Aorta (tissue), 5 donors: ENCODE data around the gene STIM2. TPM values are rescaled to one million over a fixed set of nuclear protein-coding genes. Genes with fewer than 3 reads are reported as not detected.

Experiments
- ATAC-seq: fragments of 200-7000 bp; cut with Tn5 transposase; one replicate; pipeline ENCODE4 v1.9.1; 2022; ENCODE audit warnings: moderate library complexity; ENCODE audit not compliant: low FRiP score
- DNase-seq, 2 donors: peaks; one replicate each; pipeline ENCODE4 v3.0.0-alpha.2; 2020
- H3K27ac ChIP-seq, 2 donors: one replicate each; pipeline ENCODE4 v1.5.1; 2013; ENCODE audit warnings: low read length in 2 of 2, mild to moderate bottlenecking in 2 of 2, moderate library complexity in 2 of 2, control low read depth in 1 of 2, inconsistent platforms in 1 of 2, low read depth in 1 of 2
- H3K27me3 ChIP-seq, 2 donors: one replicate each; pipeline ENCODE4 v1.6.1; 2013; ENCODE audit warnings: control low read depth in 1 of 2, low read length in 1 of 2, mild to moderate bottlenecking in 1 of 2, moderate library complexity in 1 of 2; ENCODE audit not compliant: insufficient read depth in 2 of 2, control insufficient read depth in 1 of 2
- H3K36me3 ChIP-seq, 2 donors: one replicate each; pipeline ENCODE4 v1.6.1; 2013; ENCODE audit warnings: control low read depth in 1 of 2, low read length in 1 of 2, mild to moderate bottlenecking in 1 of 2; ENCODE audit not compliant: insufficient read depth in 2 of 2, control insufficient read depth in 1 of 2
- H3K4me1 ChIP-seq, 2 donors: one replicate each; pipeline ENCODE4 v1.6.1; 2013; ENCODE audit warnings: low read length in 2 of 2, control low read depth in 1 of 2, mild to moderate bottlenecking in 1 of 2, moderate library complexity in 1 of 2; ENCODE audit not compliant: insufficient read depth in 2 of 2, control insufficient read depth in 1 of 2
- H3K4me3 ChIP-seq, 2 donors: one replicate each; pipeline ENCODE4 v1.5.1; 2013; ENCODE audit warnings: low read length in 2 of 2, control low read depth in 1 of 2, mild to moderate bottlenecking in 1 of 2
- H3K9me3 ChIP-seq: one replicate; pipeline ENCODE4 v1.6.1; 2013; ENCODE audit warnings: mild to moderate bottlenecking, low read length; ENCODE audit not compliant: control insufficient read depth
- WGBS, 2 donors: extraction: QIAGEN DNeasy Blood & Tissue Kit; methylation state at CpG; one replicate each; pipeline ENCODE4 v1.1.7; 2013; 5-methylcytosine and 5-hydroxymethylcytosine counted together
- intact Hi-C, 2 donors: fragments of 100-400 bp; cut with DNase I; formaldehyde crosslinking; loops; one replicate each; pipeline versions ENCODE4 v1.14.2 to v1.15.0; 2022
- polyA plus RNA-seq, 2 donors: library from polyadenylated mRNA; stranded (reverse); fragments of 200-250 nt; gene quantifications; one replicate each; pipeline ENCODE4 v1.2.3, GENCODE V29; 2013
- total RNA-seq, 2 donors: library from RNA; stranded (reverse); fragmentation: NEBNext Ultra II Directional; extraction: Animal tissue kit (Norgen Biotek cat#: 25700); gene quantifications; one replicate each; pipeline ENCODE4 v1.2.1, GENCODE V29; 2021
- donor health status: healthy with polysubstance abuse.
- donor health status: Bipolar disorder and iron deficiency.
- donor health status: DM: no; HTN: no; CAD: no.
- donor health status: DM: no; HTN: no; CAD: no.
- donor health status: DM: yes; HTN: yes; CAD: no.

STIM2 gene
- total and polyA plus RNA-seq, 4 donors, result 5.0 to 31.2 (median 12.7) TPM

DNA sequence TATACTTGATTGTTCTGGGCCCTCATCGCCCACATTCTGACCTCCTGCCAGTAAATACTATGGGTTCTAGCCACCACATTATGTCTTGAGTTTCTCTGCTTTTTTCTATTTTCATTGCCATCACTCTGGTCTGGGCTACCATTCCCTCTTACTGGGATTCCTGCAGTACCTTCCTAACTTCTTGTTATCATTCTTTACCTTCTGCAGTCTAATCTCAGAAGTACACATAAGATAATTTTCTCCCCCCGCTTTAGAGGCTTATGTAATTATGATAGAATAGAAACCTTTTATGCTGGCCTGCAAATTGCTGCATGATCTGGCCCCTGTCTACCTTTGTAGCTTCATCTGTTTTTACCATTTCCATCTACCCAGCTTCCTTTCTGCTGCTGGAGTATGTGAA is 19.2 kb downstream of the STIM2 start:
- 90 to 92% methylated on average over 2 of the region's 2 CpGs for WGBS, 2 donors
- no peak for DNase-seq
- intact Hi-C loops, result no loop called here
- ATAC-seq, result no peak
- Histone ChIP-seq H3K4me1 (no peaks in the 10 kb centered on the region), H3K27ac (no peak overlapping the region), H3K4me3 (no peak overlapping the region), H3K9me3 (no peaks in the 10 kb centered on the region), H3K27me3 (no peaks in the 10 kb centered on the region), H3K36me3 (no peaks in the 10 kb centered on the region)

DNA sequence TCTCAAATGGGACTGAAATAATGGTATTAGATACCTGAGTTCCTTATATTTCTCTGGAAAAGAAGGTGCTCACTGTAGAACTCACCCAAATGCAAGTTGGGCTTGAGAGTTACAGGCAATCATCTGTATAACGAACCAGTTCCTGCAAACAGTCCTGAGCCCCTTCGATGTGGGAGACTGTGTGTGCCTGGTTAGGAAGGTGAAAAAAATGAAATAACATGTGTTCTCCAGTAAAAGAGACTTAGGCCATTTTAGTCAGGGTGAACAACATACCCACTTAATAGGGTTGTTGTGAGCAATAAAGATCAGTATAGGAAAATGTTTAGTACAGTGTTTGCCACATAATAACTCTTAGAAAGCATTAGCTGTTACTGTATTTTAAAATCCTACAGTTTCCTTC is 23.4 kb downstream of the STIM2 start:
- no peaks in the 10 kb centered on the region for H3K9me3 ChIP-seq
- DNase-seq, result no peak
- H3K27ac ChIP-seq, result no peak overlapping the region
- no peaks in the 10 kb centered on the region for H3K36me3 ChIP-seq
- intact Hi-C loops, result no loop called here
- no peak for ATAC-seq
- no peak overlapping the region for H3K4me3 ChIP-seq
- no peaks in the 10 kb centered on the region for H3K4me1 ChIP-seq
- 67 to 68% methylated on average over 2 of the region's 2 CpGs for WGBS, 2 donors
- H3K27me3 ChIP-seq, result no peaks in the 10 kb centered on the region

DNA sequence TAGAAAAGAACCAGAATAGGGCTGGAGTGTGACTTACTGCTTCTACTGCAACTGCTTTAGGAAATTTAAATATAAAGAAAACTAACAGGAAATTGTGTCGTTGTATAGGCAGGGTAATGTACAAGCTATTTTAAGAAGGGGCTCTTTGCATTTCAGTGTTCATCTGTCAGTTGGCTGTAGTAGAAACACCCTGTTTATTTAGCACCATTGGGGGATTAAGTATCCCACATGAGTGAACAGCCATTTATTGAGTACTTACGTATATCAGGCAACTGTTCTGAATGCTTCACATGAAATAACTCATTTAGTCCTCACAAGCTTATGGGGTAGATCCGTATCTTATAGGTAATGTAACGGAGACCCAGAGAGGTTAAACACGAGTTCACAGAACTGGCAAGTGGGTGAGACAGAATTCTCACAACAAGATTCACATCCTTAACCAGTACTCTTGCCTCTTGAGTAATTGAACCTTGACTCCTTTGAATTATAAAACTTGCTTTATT is 23.9 kb downstream of the STIM2 start:
- Histone ChIP-seq H3K4me1 (no peaks in the 10 kb centered on the region), H3K27me3 (no peaks in the 10 kb centered on the region), H3K27ac (no peak overlapping the region), H3K36me3 (no peaks in the 10 kb centered on the region), H3K4me3 (no peak overlapping the region), H3K9me3 (no peaks in the 10 kb centered on the region)
- intact Hi-C loops, result no loop called here
- DNase-seq (no peak), ATAC-seq (no peak)
- 82 to 84% methylated on average over 5 of the region's 5 CpGs for WGBS, 2 donors

DNA sequence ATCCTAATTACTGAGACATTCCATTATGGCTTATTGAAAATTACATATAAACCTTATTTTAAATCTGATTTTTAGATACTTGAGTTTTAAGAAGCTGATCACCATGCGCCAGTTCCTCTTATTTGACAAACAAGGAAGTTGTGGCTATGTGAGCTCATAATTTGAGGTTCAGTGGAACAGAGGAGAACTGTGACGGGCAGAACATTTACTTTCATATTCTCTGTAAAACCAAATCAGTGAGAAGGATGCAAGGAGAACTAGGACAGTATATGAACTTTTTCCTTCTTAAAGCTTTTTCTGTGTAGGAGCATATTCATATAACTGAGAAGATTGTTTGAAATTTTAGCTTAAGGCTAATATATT is 25.3 kb downstream of the STIM2 start:
- WGBS, 2 donors, result 87 to 97% methylated on average over 2 of the region's 2 CpGs
- no peak for ATAC-seq
- H3K4me1 ChIP-seq, result no peaks in the 10 kb centered on the region
- H3K27ac ChIP-seq, result no peak overlapping the region
- no peak overlapping the region for H3K4me3 ChIP-seq
- intact Hi-C loops, result no loop called here
- no peak for DNase-seq
- no peaks in the 10 kb centered on the region for H3K9me3 ChIP-seq
- H3K27me3 ChIP-seq, result no peaks in the 10 kb centered on the region
- H3K36me3 ChIP-seq, result no peaks in the 10 kb centered on the region

DNA sequence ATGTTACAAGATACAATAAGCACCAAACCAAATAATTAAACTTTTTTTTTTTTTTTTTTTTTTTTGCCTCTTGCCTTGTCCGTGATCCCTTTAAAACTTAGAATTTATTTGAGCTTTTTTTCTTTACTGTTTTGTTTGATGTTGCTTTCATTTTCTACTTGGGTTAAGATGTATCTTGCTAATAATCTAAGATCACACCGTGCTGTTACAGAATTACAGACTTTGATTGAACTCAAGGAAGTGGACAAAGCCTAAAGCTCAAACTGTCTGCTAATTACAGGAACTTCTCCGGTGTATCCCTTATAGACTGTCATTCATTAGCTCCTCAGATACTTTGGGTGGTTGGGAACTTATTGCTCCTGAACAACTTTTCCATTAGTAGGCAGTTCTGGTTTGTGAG is 26.5 kb downstream of the STIM2 start:
- no peaks in the 10 kb centered on the region for H3K36me3 ChIP-seq
- 63 to 64% methylated on average over 3 of the region's 3 CpGs for WGBS, 2 donors
- intact Hi-C loops, result no loop called here

DNA sequence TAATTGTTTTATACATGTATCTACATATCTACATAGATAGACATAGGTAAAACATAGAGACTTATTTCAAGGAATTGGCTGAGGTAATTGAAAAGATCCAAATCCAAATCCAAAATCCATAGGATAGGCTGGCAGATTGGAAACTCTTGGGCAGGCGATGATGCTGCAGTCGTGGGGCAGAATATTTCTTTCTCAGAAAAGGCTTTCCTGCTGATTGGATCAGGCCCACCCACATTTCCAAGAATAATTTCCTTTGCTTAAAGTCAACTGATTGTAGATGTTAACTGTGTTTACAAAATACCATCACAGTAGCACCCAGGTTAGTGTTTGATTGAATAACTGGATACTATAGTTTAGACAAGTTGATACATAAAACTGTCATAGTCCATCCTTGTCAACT is 27.2 kb downstream of the STIM2 start:
- no peak overlapping the region for H3K27ac ChIP-seq

More for the DNA sequence above, 26.5 kb downstream of the STIM2 start:
- no peaks in the 10 kb centered on the region for H3K4me1 ChIP-seq
- H3K27ac ChIP-seq, result no peak overlapping the region
- no peak overlapping the region for H3K4me3 ChIP-seq
- H3K9me3 ChIP-seq, result no peaks in the 10 kb centered on the region
- ATAC-seq, result no peak
- no peaks in the 10 kb centered on the region for H3K27me3 ChIP-seq
- no peak for DNase-seq

DNA sequence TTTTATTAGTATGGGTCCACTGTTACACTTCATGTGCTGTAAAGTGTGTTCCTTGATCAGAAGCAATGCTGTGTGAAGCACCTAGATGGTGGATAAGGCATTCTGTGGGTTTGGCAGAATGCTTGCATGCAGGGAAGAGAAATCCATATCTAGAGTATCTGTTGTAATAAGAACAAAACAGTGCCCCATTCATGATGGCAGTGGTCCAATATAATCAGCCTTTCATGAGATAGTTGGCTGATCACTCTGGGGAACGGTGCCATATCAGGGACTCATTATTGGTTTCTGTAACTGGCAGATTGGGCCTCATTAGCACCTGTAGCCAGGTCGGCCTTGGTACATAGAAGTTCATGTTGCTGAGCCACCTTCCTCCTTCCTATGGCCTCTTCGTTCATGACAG is 28.7 kb downstream of the STIM2 start:
- Histone ChIP-seq H3K36me3 (no peaks in the 10 kb centered on the region), H3K9me3 (no peaks in the 10 kb centered on the region), H3K4me3 (no peak overlapping the region), H3K4me1 (no peaks in the 10 kb centered on the region), H3K27me3 (no peaks in the 10 kb centered on the region), H3K27ac (no peak overlapping the region)
- WGBS, 2 donors, result 93 to 95% methylated on average over 3 of the region's 3 CpGs
- intact Hi-C loops, result no loop called here
- ATAC-seq (no peak), DNase-seq (no peak)

More for the DNA sequence above, 27.2 kb downstream of the STIM2 start:
- no peak for DNase-seq
- Histone ChIP-seq H3K9me3 (no peaks in the 10 kb centered on the region), H3K4me1 (no peaks in the 10 kb centered on the region), H3K27me3 (no peaks in the 10 kb centered on the region), H3K36me3 (no peaks in the 10 kb centered on the region), H3K4me3 (no peak overlapping the region)
- ATAC-seq, result no peak
- intact Hi-C loops, result no loop called here
- WGBS, 2 donors, result 91 to 94% methylated on average over 2 of the region's 2 CpGs

DNA sequence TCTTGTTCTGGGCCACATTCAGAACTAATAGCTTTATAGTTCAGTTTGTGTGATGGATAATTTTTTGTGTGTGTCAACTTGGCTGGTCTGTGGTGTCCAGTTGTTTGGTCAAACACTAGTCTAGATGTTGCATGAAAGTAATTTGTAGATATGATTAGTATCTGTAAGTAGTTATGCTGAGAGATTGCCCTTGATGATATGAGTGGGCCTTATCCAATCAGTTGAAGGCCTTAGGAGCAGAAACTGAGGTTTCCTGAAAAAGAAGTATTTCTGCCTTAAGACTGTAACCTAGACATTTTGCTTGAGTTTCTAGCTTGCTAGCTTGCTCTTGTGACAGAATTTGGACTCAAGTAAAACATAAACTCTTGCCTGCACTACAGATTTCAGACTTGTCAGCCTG is 30.4 kb downstream of the STIM2 start:
- no peak overlapping the region for H3K27ac ChIP-seq
- no peak overlapping the region for H3K4me3 ChIP-seq
- intact Hi-C loops, result no loop called here
- no peaks in the 10 kb centered on the region for H3K27me3 ChIP-seq
- ATAC-seq (no peak), DNase-seq (no peak)
- H3K36me3 ChIP-seq, result no peaks in the 10 kb centered on the region
- no peaks in the 10 kb centered on the region for H3K4me1 ChIP-seq
- no peaks in the 10 kb centered on the region for H3K9me3 ChIP-seq

DNA sequence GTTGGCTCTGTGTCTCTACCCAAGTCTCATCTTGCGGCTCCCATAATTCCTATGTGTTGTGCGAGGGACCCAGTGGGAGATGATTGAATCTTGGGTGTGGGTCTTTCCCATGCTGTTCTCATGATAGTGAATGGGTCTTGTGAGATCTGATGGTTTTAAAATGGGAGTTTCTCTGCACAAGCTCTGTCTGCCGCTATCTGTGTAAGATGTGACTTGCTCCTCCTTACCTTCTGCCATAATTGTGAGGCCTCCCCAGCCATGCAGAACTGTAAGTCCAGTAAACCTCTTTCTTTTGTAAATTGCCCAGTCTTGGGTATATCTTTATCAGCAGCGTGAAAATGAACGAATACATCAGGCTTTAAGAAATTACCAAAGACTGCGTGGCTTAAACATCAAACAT is 31.2 kb downstream of the STIM2 start:
- H3K36me3 ChIP-seq, result no peaks in the 10 kb centered on the region
- WGBS, 2 donors, result 98% methylated on average over 6 of the region's 6 CpGs
- no peaks in the 10 kb centered on the region for H3K27me3 ChIP-seq
- DNase-seq (no peak), ATAC-seq (no peak)
- intact Hi-C loops, result no loop called here
- H3K4me3 ChIP-seq, result no peak overlapping the region
- H3K27ac ChIP-seq, result no peak overlapping the region
- no peaks in the 10 kb centered on the region for H3K4me1 ChIP-seq
- no peaks in the 10 kb centered on the region for H3K9me3 ChIP-seq
